ENCODE results near the gene KTI12.
"Not testable (repeated sequence)": the region's sequence is repeated elsewhere in the genome, so short reads cannot be mapped to it uniquely, and the experiment has no call there.

Gene KTI12

GRCh38 chr1:52055066-52055865 lies 21.7 kb upstream of the KTI12 start, which contains the start of gene TXNDC12:
Gene TXNDC12, minus strand, starts transcription at chr1:52055191. Its CDS starts 95 bp downstream, at chr1:52055096.
- no peak for TF ChIP-seq CTCF (conservative IDR thresholded peaks at IDR 0.05; ENCODE audit: low read depth, low read length)

GRCh38 chr1:52054496-52055065 lies 21.0 kb upstream of the KTI12 start:
- H3K4me3 ChIP-seq (ENCODE audit: low read depth, low read length): peak overlapping the region; percentile 88
- no peak for DNase-seq (ENCODE audit: low read depth)

More at GRCh38 chr1:52055066-52055865, 21.7 kb upstream of the KTI12 start, which contains the start of gene TXNDC12:
- peak; percentile 94 for DNase-seq (ENCODE audit: low read depth)
- H3K4me3 ChIP-seq (ENCODE audit: low read depth, low read length): peak within 1 kb of the TSS; percentile 88

GRCh38 chr1:52053862-52054261 lies 20.3 kb upstream of the KTI12 start:
- H3K4me3 ChIP-seq (ENCODE audit: low read depth, low read length): peak overlapping the region; percentile 88
- no peak for TF ChIP-seq CTCF (conservative IDR thresholded peaks at IDR 0.05; ENCODE audit: low read depth, low read length)
- no peak for DNase-seq (ENCODE audit: low read depth)

More at GRCh38 chr1:52054496-52055065, 21.0 kb upstream of the KTI12 start:
- no peak for TF ChIP-seq CTCF (conservative IDR thresholded peaks at IDR 0.05; ENCODE audit: low read depth, low read length)

GRCh38 chr1:52049337-52049736 lies 15.7 kb upstream of the KTI12 start:
- H3K4me3 ChIP-seq (ENCODE audit: low read depth, low read length); DNase-seq (ENCODE audit: low read depth): not testable (repeated sequence)

GRCh38 chr1:52045666-52046195 lies 12.1 kb upstream of the KTI12 start:
- DNase-seq (ENCODE audit: low read depth); H3K4me3 ChIP-seq (ENCODE audit: low read depth, low read length): not testable (repeated sequence)

- no peak overlapping the region for H3K4me3 ChIP-seq (ENCODE audit: low read depth, low read length)
- no peak for DNase-seq (ENCODE audit: low read depth)
- TF ChIP-seq CTCF (conservative IDR thresholded peaks at IDR 0.05; ENCODE audit: low read depth, low read length): no peak
These were observed 11.6 kb upstream of the KTI12 start for GRCh38 chr1:52045236-52045635.

- TF ChIP-seq CTCF (conservative IDR thresholded peaks at IDR 0.05; ENCODE audit: low read depth, low read length): no peak
- peak; percentile 11 for DNase-seq (ENCODE audit: low read depth)
- H3K4me3 ChIP-seq (ENCODE audit: low read depth, low read length): no peak overlapping the region
These were observed 8.1 kb upstream of the KTI12 start for GRCh38 chr1:52041551-52042185.

Measured in choroid plexus epithelial cell (primary cell).